Measurements from ENCODE around the gene PRRC2B. TPM values are rescaled to one million over a fixed set of nuclear protein-coding genes. Genes with fewer than 3 reads are reported as not detected.
"Not testable (repeated sequence)": the region's sequence is repeated elsewhere in the genome, so short reads cannot be mapped to it uniquely, and the experiment has no call there.

The PRRC2B gene
- total RNA-seq, 4 donors from 2014 or later = 73.7 to 171 (median 98.9) TPM

DNA sequence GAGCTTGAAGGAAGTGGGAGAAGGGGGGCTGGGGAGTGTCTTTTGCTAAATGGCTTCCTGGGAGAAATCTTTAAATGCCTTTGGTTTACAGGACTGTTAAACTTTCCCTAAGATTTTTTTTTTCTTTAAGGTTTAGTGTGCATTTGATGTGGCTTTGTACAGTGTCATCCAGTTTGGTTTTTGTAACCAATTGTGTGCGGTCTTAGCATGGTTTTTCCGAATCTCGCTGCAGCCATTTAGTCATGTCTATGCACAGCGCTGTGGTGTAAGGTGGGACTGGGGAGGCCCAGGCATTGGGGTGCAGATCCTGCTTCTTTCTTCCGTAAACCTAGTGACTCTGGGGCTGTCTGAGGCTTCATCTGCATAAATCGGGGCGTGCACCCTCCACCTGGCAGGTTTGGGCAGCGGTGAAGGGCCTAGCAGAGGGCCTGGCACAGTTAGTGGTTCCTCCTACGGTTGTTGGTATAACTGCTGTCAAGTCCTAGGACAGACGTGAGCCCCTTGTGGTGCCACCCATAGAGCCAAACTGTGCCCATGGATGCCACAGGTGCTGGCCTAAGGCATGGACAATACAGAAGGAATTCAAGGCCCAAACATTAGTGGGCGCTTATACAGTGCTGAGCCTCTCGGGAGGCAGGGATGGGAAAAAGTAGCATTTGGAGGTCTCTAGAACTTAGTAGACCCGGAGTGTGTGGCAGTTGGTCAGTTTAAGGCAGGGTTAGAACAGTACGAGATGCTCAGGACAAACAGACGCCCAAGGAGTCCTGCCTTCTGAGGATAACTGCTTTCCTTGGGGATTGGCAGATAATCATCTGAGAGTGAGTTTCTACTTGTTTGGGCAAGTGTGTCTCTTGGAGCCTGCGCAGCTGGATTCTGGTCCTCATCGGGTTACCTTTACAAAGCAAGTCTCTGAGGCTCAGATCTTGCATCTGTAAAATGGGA is 1.5 kb downstream of the PRRC2B start:
- H3K4me1 ChIP-seq = peaks cover 30 to 60% (median 50%) of the 10 kb centered on the region in 4 donors
- DNase-seq = peak; percentile 73
- H3K36me3 ChIP-seq = no peaks in the 10 kb centered on the region
- peak overlapping the region; percentile 75 to 98 (median 82) for H3K4me3 ChIP-seq
- intact Hi-C loops (cut with DNase I; ENCODE audit: low total_unique reads) (no loop called here), in situ Hi-C loops (cut with MboI; ENCODE audit: low pct_ligation_motif_present in 1 of 4, low pct_unique_long_range_greater_than_20kb in 1 of 4, low sequenced_read_pairs in 3 of 4) (loop anchor here in 1 of 4 donors (25.0 kb wide), 1 partner anchor 342 kb away; the partner anchor contains the start of gene RAPGEF1)
- no peaks in the 10 kb centered on the region for H3K9me3 ChIP-seq
- WGBS, 2 donors (ENCODE audit: low coverage in 1 of 2) = 18 to 42% methylated on average over 2 to 17 of the region's 17 CpGs
- H3K27ac ChIP-seq = peak overlapping the region; percentile 98 to 100 (median 99)
- TF ChIP-seq POLR2A (IDR thresholded peaks at IDR 0.05) (peak; percentile 13), POLR2AphosphoS5 (IDR thresholded peaks at IDR 0.05) (peak in 2 of 3 donors; percentile 13 to 43), EP300 (IDR thresholded peaks at IDR 0.05; ENCODE audit: low read depth) (no peak)
- TF ChIP-seq, protein P1, sequence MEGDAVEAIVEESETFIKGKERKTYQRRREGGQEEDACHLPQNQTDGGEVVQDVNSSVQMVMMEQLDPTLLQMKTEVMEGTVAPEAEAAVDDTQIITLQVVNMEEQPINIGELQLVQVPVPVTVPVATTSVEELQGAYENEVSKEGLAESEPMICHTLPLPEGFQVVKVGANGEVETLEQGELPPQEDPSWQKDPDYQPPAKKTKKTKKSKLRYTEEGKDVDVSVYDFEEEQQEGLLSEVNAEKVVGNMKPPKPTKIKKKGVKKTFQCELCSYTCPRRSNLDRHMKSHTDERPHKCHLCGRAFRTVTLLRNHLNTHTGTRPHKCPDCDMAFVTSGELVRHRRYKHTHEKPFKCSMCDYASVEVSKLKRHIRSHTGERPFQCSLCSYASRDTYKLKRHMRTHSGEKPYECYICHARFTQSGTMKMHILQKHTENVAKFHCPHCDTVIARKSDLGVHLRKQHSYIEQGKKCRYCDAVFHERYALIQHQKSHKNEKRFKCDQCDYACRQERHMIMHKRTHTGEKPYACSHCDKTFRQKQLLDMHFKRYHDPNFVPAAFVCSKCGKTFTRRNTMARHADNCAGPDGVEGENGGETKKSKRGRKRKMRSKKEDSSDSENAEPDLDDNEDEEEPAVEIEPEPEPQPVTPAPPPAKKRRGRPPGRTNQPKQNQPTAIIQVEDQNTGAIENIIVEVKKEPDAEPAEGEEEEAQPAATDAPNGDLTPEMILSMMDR (IDR thresholded peaks at IDR 0.05) = no peak
- H3K27me3 ChIP-seq = no peaks in the 10 kb centered on the region

DNA sequence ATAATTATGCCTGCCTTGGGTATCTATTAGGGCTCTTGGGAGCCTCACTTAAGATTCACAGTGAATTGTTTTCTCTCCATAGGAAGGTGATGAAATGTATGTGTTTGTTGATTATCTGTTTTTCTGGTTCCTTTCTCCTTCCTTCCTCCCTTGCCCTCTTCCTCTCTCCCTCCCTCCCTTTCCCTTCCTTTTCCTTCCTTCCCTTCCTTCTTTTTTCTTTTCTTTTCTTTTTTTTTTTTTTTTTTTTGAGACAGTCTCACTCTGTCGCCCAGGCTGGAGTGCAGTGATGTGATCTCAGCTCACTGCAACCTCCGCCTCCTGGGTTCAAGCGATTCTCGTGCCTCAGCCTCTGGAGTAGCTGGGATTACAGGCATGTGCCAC is 2.2 kb downstream of the PRRC2B start:
- peak overlapping the region in 3 of 4 donors; percentile 75 to 98 (median 84) for H3K4me3 ChIP-seq
- H3K27ac ChIP-seq = peak overlapping the region; percentile 98 to 100 (median 99)
- H3K9me3 ChIP-seq; H3K36me3 ChIP-seq; intact Hi-C loops (cut with DNase I; ENCODE audit: low total_unique reads); H3K27me3 ChIP-seq; DNase-seq: not testable (repeated sequence)
- in situ Hi-C loops (cut with MboI; ENCODE audit: low pct_ligation_motif_present in 1 of 4, low pct_unique_long_range_greater_than_20kb in 1 of 4, low sequenced_read_pairs in 3 of 4) = loop anchor here in 1 of 4 donors (25.0 kb wide), 1 partner anchor 341 kb away; the partner anchor contains the start of gene RAPGEF1
- 68% methylated on average over 4 of the region's 4 CpGs; no CpG with 5 or more reads in 1 of the 2 donors for WGBS, 2 donors (ENCODE audit: low coverage in 1 of 2)
- peaks cover 30 to 66% (median 51%) of the 10 kb centered on the region in 4 donors for H3K4me1 ChIP-seq

DNA sequence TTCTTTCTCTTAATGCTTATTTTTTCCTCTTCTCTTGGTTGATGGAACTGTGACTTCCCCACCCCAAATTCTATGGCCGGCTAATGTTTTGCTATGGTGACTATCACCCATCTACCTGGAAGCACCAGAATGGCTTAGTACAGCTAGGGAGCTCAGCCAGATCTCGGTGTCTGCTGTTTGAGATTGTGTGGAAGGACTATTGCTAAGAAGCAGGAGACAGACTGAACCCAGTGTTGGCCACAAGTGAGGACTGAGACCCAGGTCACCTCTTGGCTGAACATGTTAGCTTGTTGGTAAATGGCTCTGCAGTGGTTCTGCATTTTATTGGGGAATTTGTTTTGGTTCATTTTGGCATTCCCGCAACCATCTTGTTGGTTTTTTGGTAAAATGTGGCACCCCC is 2.7 kb downstream of the PRRC2B start:
- Histone ChIP-seq H3K4me1 (peaks cover 33 to 71% (median 54%) of the 10 kb centered on the region in 4 donors), H3K36me3 (no peaks in the 10 kb centered on the region), H3K9me3 (no peaks in the 10 kb centered on the region), H3K27me3 (no peaks in the 10 kb centered on the region), H3K27ac (peak overlapping the region; percentile 98 to 100 (median 99)), H3K4me3 (peak overlapping the region in 1 of 4 donors; percentile 75)
- WGBS, 2 donors (ENCODE audit: low coverage in 1 of 2) = 44 to 58% methylated on average over 3 of the region's 3 CpGs
- in situ Hi-C loops (cut with MboI; ENCODE audit: low pct_ligation_motif_present in 1 of 4, low pct_unique_long_range_greater_than_20kb in 1 of 4, low sequenced_read_pairs in 3 of 4) = loop anchor here in 1 of 4 donors (25.0 kb wide), 1 partner anchor 341 kb away; the partner anchor contains the start of gene RAPGEF1
- no peak for TF ChIP-seq POLR2A (IDR thresholded peaks at IDR 0.05)
- TF ChIP-seq, protein P1 (IDR thresholded peaks at IDR 0.05) = no peak
- TF ChIP-seq EP300 (IDR thresholded peaks at IDR 0.05; ENCODE audit: low read depth) = no peak
- no peak for TF ChIP-seq POLR2AphosphoS5 (IDR thresholded peaks at IDR 0.05)
- DNase-seq = no peak
- intact Hi-C loops (cut with DNase I; ENCODE audit: low total_unique reads) = no loop called here

DNA sequence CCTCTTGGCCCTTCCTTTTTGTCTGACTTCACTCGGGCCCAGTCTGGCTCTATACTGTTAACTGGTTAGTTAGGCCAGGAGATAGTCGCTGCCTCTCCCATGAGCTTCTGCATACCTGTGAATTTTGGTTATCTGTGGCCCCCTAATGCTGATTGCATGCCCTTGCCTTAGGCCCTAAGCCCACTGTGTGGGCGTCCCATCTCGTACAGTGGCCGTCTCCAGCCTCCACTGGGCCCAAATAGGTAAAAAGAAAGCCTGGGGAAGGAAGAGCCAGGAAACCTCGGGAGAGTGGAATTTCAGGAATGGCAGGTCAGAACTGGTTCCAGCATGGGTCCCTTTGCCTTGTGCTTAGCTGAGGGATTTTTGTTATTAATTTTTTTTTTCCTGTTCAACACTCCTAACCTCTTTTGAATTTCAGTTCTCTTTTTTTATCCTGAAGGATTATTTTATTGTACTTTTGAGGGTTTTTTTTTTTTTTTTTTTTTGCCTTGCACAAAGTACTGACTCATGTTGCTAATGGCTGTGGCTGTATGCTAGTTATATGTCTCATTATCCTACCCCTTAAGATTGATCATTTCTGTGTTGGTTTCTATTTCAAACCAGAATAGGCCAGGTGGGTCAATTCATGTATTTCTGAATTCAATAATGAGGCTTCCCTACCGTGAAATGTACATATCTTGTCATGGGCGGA is 3.4 kb downstream of the PRRC2B start:
- peaks cover 39 to 78% (median 60%) of the 10 kb centered on the region in 4 donors for H3K4me1 ChIP-seq
- TF ChIP-seq POLR2AphosphoS5 (IDR thresholded peaks at IDR 0.05) (no peak), POLR2A (IDR thresholded peaks at IDR 0.05) (no peak), EP300 (IDR thresholded peaks at IDR 0.05; ENCODE audit: low read depth) (no peak)
- H3K4me3 ChIP-seq = peak overlapping the region in 1 of 4 donors; percentile 75
- no peaks in the 10 kb centered on the region for H3K27me3 ChIP-seq
- H3K27ac ChIP-seq = peak overlapping the region; percentile 98 to 100 (median 99)
- no peaks in the 10 kb centered on the region for H3K36me3 ChIP-seq
- no peaks in the 10 kb centered on the region for H3K9me3 ChIP-seq
- in situ Hi-C loops (cut with MboI; ENCODE audit: low pct_ligation_motif_present in 1 of 4, low pct_unique_long_range_greater_than_20kb in 1 of 4, low sequenced_read_pairs in 3 of 4) (loop anchor here in 1 of 4 donors (25.0 kb wide), 1 partner anchor 340 kb away; the partner anchor contains the start of gene RAPGEF1), intact Hi-C loops (cut with DNase I; ENCODE audit: low total_unique reads) (no loop called here)
- DNase-seq = no peak
- 28 to 31% methylated on average over 4 to 8 of the region's 8 CpGs for WGBS, 2 donors (ENCODE audit: low coverage in 1 of 2)

Data from transverse colon (tissue), 4 donors.